Ishikawa (cell line): ENCODE measurements around the gene FAM131A.

Experiments
- CEBPB ChIP-seq: IDR thresholded peaks from 2 replicates; pipeline ENCODE4 v1.6.1; 2012
- EGR1 ChIP-seq: IDR thresholded peaks from 2 replicates; pipeline ENCODE4 v1.6.1; 2012
- EP300 ChIP-seq: IDR thresholded peaks from 2 replicates; pipeline ENCODE4 v1.6.1; 2012; ENCODE audit warnings: borderline replicate concordance
- NFIC ChIP-seq: IDR thresholded peaks from 2 replicates; pipeline ENCODE4 v1.6.1; 2012
- RAD21 ChIP-seq: IDR thresholded peaks from 2 replicates; pipeline ENCODE4 v1.6.1; 2012; ENCODE audit warnings: low read depth
- TAF1 ChIP-seq: IDR thresholded peaks from 2 replicates; pipeline ENCODE4 v1.6.1; 2012; ENCODE audit warnings: low read depth, mild to moderate bottlenecking
- TF ChIP-seq, protein P1 (sequence below): IDR thresholded peaks from 2 replicates; pipeline ENCODE4 v1.6.1; 2012; ENCODE audit warnings: low read depth, mild to moderate bottlenecking
- TF ChIP-seq, protein P2 (sequence below): IDR thresholded peaks from 2 replicates; pipeline ENCODE4 v1.6.1; 2012

DNA sequence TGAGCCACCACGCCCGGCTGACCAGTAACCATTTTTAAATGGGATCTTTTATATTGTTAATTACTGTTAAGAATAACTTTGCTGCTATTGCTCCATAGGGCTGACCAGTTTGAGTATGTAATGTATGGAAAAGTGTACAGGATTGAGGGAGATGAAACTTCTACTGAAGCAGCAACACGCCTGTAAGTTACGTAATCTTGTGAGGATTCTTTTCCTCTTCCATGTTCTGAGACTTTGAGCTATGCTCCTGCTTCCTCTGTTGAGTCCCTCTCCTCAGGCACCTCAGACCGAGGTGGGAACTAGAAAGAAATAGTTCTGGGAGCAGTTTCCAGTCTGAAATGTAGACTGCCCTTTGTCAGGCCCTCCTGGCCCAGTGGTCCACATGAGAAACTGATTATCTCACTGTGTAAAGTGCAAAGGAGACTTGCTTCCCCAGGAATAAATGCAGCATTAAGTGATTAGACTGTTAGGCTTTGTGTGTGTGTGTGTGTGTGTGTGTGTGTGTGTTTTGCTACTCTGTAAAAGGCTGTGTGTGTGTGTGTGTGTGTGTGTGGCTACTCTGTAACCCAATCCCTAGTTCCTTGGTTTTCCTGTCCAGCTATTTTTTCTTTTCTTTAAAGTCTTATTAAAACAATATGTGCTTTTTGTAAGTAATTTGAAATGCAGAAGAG is 29.4 kb downstream of the FAM131A start:
- TF ChIP-seq RAD21 (no peak), TAF1 (no peak), NFIC (no peak), CEBPB (no peak), EGR1 (no peak), EP300 (no peak)
- TF ChIP-seq, protein P1, sequence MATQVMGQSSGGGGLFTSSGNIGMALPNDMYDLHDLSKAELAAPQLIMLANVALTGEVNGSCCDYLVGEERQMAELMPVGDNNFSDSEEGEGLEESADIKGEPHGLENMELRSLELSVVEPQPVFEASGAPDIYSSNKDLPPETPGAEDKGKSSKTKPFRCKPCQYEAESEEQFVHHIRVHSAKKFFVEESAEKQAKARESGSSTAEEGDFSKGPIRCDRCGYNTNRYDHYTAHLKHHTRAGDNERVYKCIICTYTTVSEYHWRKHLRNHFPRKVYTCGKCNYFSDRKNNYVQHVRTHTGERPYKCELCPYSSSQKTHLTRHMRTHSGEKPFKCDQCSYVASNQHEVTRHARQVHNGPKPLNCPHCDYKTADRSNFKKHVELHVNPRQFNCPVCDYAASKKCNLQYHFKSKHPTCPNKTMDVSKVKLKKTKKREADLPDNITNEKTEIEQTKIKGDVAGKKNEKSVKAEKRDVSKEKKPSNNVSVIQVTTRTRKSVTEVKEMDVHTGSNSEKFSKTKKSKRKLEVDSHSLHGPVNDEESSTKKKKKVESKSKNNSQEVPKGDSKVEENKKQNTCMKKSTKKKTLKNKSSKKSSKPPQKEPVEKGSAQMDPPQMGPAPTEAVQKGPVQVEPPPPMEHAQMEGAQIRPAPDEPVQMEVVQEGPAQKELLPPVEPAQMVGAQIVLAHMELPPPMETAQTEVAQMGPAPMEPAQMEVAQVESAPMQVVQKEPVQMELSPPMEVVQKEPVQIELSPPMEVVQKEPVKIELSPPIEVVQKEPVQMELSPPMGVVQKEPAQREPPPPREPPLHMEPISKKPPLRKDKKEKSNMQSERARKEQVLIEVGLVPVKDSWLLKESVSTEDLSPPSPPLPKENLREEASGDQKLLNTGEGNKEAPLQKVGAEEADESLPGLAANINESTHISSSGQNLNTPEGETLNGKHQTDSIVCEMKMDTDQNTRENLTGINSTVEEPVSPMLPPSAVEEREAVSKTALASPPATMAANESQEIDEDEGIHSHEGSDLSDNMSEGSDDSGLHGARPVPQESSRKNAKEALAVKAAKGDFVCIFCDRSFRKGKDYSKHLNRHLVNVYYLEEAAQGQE = no peak
- TF ChIP-seq, protein P2, sequence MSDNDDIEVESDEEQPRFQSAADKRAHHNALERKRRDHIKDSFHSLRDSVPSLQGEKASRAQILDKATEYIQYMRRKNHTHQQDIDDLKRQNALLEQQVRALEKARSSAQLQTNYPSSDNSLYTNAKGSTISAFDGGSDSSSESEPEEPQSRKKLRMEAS = no peak
